22Rv1 (cell line): Measurements from ENCODE around the gene PPP1R12B.
"Not testable (repeated sequence)": the region's sequence is repeated elsewhere in the genome, so short reads cannot be mapped to it uniquely, and the experiment has no call there.

Experiments used
- ZFX ChIP-seq: fragments of 450-650 bp; IDR thresholded peaks from 2 replicates; pipeline ENCODE4 v1.6.1; 2017; ENCODE audit warnings: antibody characterized with exemption, borderline replicate concordance
- TF ChIP-seq, protein P1 (sequence below): fragments of 450-650 bp; IDR thresholded peaks from 2 replicates; pipeline ENCODE4 v1.5.1; 2017; ENCODE audit warnings: mild to moderate bottlenecking

DNA sequence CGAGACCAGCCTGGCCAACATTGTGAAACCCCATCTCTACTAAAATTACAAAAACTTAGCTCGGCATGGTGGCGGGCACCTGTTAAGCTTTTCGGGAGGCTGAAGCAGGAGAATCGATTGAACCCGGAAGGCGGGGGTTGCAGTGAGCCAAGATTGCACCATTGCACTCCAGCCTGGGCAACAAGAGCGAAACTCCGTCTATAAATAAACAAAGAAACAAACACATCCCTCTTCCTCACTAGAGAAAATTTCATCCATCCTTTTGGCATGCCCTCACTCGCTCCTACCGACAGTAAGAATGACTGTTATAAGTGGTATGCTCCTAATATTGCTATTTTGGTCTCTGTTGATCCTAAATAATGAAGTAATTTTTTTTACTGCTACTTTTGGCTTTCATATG, 195.0 kb downstream of the PPP1R12B start:
- TF ChIP-seq ZFX, result not testable (repeated sequence)
- TF ChIP-seq, protein P1, sequence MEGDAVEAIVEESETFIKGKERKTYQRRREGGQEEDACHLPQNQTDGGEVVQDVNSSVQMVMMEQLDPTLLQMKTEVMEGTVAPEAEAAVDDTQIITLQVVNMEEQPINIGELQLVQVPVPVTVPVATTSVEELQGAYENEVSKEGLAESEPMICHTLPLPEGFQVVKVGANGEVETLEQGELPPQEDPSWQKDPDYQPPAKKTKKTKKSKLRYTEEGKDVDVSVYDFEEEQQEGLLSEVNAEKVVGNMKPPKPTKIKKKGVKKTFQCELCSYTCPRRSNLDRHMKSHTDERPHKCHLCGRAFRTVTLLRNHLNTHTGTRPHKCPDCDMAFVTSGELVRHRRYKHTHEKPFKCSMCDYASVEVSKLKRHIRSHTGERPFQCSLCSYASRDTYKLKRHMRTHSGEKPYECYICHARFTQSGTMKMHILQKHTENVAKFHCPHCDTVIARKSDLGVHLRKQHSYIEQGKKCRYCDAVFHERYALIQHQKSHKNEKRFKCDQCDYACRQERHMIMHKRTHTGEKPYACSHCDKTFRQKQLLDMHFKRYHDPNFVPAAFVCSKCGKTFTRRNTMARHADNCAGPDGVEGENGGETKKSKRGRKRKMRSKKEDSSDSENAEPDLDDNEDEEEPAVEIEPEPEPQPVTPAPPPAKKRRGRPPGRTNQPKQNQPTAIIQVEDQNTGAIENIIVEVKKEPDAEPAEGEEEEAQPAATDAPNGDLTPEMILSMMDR, result not testable (repeated sequence)
